ENCODE results near the gene MAML2.

Gene MAML2

GRCh38 chr11:96267496-96268032 lies 75.4 kb downstream of the MAML2 start:
- no peak for DNase-seq (ENCODE audit: low read depth in 1 of 2, low spot score in 1 of 2)
- no peaks in the 10 kb centered on the region for H3K27me3 ChIP-seq (ENCODE audit: insufficient read depth, poor library complexity, severe bottlenecking)
- TF ChIP-seq SPI1 (IDR thresholded peaks at IDR 0.05; ENCODE audit: borderline replicate concordance, low read depth) = no peak
- TF ChIP-seq REST (IDR thresholded peaks at IDR 0.05; ENCODE audit: insufficient replicate concordance, low read depth) = no peak
- TF ChIP-seq GABPA (IDR thresholded peaks at IDR 0.05; ENCODE audit: low read depth) = no peak
- no peak for TF ChIP-seq CTCF (IDR thresholded peaks at IDR 0.05; ENCODE audit: insufficient read depth, low read length)
- TF ChIP-seq POLR2AphosphoS5 (IDR thresholded peaks at IDR 0.05; ENCODE audit: low read depth) = no peak
- no peak overlapping the region for H3K27ac ChIP-seq (replicated peaks)
- no peak overlapping the region for H3K4me3 ChIP-seq (replicated peaks; ENCODE audit: insufficient read depth, low read length)

- TF ChIP-seq POLR2AphosphoS5 (IDR thresholded peaks at IDR 0.05; ENCODE audit: low read depth) (no peak), SPI1 (IDR thresholded peaks at IDR 0.05; ENCODE audit: borderline replicate concordance, low read depth) (no peak), CTCF (IDR thresholded peaks at IDR 0.05; ENCODE audit: insufficient read depth, low read length) (no peak)
- Histone ChIP-seq H3K4me3 (replicated peaks; ENCODE audit: insufficient read depth, low read length) (no peak overlapping the region), H3K27ac (replicated peaks) (no peak overlapping the region), H3K27me3 (ENCODE audit: insufficient read depth, poor library complexity, severe bottlenecking) (no peaks in the 10 kb centered on the region)
- no peak for DNase-seq (ENCODE audit: low read depth in 1 of 2, low spot score in 1 of 2)
Observed at GRCh38 chr11:96267001-96267495, 75.9 kb downstream of the MAML2 start.

GRCh38 chr11:96265972-96266371 lies 77.0 kb downstream of the MAML2 start:
- DNase-seq (ENCODE audit: low read depth in 1 of 2, low spot score in 1 of 2) = no peak
- Histone ChIP-seq H3K27me3 (ENCODE audit: insufficient read depth, poor library complexity, severe bottlenecking) (no peaks in the 10 kb centered on the region), H3K27ac (replicated peaks) (no peak overlapping the region), H3K4me3 (replicated peaks; ENCODE audit: insufficient read depth, low read length) (no peak overlapping the region)
- TF ChIP-seq REST (IDR thresholded peaks at IDR 0.05; ENCODE audit: insufficient replicate concordance, low read depth) = no peak
- no peak for TF ChIP-seq GABPA (IDR thresholded peaks at IDR 0.05; ENCODE audit: low read depth)
- no peak for TF ChIP-seq SPI1 (IDR thresholded peaks at IDR 0.05; ENCODE audit: borderline replicate concordance, low read depth)
- no peak for TF ChIP-seq CTCF (IDR thresholded peaks at IDR 0.05; ENCODE audit: insufficient read depth, low read length)
- TF ChIP-seq POLR2AphosphoS5 (IDR thresholded peaks at IDR 0.05; ENCODE audit: low read depth) = no peak

GRCh38 chr11:96265220-96265737 lies 77.7 kb downstream of the MAML2 start:
- Histone ChIP-seq H3K4me3 (replicated peaks; ENCODE audit: insufficient read depth, low read length) (no peak overlapping the region), H3K27me3 (ENCODE audit: insufficient read depth, poor library complexity, severe bottlenecking) (no peaks in the 10 kb centered on the region), H3K27ac (replicated peaks) (no peak overlapping the region)
- no peak for DNase-seq (ENCODE audit: low read depth in 1 of 2, low spot score in 1 of 2)
- TF ChIP-seq POLR2AphosphoS5 (IDR thresholded peaks at IDR 0.05; ENCODE audit: low read depth) = no peak
- TF ChIP-seq SPI1 (IDR thresholded peaks at IDR 0.05; ENCODE audit: borderline replicate concordance, low read depth) = peak; percentile 25; the same call in 1 of the 2 replicates

All from HL-60 (cell line).